AG09309 (cell line): Measurements from ENCODE around the gene RIN3.

Source experiments
- DNase-seq: peaks from one replicate; pipeline ENCODE4 v3.0.0-alpha.2; 2010; ENCODE audit warnings: low read depth
- H3K4me3 ChIP-seq: 2 replicates; pipeline ENCODE4 v1.5.1; 2011; ENCODE audit warnings: mild to moderate bottlenecking, low read depth, low read length, moderate library complexity; ENCODE audit not compliant: control insufficient read depth
- CTCF ChIP-seq: IDR thresholded peaks from 2 replicates; pipeline ENCODE4 v1.5.1; 2011; ENCODE audit warnings: mild to moderate bottlenecking, low read depth, low read length, inconsistent platforms; ENCODE audit not compliant: insufficient read depth, control insufficient read depth; ENCODE audit errors: missing control alignments

Gene RIN3

DNA sequence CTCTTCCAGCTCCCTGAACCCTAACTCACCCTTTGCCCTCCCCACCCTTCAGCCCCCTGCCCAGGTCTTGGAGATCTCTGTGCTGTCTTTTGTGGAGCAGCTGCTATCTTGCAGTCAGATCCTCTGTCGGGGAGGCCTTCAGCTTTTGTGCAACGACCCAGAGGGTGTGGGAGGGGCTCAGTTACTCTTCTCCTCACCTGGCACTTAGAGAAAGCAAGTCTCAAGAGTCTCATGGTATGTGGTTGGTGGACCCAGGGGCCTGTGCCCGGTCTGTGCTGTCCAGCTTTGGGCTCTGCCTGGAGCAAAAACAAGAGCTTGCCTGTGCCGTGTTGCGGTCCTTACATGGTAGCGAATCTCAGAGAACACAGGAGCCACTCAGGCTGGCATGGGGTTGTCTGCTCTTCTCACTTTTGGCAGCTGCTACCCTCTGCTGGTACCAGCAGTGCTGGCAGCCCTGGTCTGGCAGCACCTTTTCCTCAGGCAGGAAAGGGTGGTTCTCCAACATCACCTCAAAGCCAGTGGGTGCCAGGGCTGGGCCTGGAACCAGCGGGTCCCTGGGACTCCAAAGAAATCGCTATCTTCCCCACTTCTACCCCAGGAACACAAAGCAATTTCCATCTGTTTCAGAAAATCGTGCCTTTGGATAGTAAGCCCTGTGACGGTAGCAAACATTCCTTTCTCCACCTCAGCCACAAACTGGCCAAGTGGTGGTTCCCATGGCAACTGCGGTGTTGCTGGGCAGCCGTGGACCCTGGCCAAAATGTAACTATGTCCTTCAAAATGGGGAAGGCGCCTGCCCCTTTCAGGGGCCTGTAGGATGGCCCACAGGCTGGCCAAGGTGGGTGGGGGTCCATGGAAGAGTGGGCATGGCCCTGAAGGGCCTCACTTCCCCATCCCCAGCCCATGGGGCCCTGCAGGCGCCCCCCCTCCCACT, 90.0 kb downstream of the RIN3 start:
- peak; percentile 42 for TF ChIP-seq CTCF
- DNase-seq, result peak; percentile 78
- H3K4me3 ChIP-seq, result no peak overlapping the region

DNA sequence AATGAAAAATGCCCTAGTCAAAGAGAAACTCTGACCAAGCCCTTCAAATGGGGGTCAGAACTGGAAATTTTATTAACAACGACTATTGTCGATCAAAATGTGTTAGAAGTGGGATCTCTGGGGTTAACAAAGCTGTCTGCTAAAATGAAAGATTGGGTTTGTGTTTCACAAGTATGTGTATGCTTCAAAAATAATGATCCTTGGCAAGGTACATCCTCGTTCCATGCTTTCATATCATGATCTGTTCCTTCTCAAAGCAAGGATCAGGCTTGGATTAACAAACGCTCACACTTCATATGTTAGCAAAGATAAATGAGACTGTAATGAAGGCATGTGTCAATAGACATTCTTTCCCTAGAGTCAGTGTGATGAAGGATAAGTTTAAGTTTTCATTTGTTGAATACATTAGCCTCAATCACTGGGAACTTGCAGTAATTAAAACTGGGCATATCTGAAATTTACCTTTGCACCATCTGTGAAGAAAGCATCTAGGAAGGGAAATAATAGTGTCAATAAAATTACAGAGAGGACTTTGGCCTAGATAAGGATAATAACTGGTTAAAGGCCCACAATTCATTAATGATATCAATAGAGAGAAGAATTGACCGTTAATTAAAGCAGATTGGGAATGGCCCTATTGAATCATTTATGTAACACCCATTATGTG, 91.8 kb downstream of the RIN3 start:
- no peak for TF ChIP-seq CTCF
- no peak for DNase-seq
- H3K4me3 ChIP-seq, result no peak overlapping the region

- DNase-seq, result no peak
- no peak for TF ChIP-seq CTCF
- H3K4me3 ChIP-seq, result no peak overlapping the region
Observed at GRCh38 chr14:92607251-92607650, 93.7 kb downstream of the RIN3 start.

DNA sequence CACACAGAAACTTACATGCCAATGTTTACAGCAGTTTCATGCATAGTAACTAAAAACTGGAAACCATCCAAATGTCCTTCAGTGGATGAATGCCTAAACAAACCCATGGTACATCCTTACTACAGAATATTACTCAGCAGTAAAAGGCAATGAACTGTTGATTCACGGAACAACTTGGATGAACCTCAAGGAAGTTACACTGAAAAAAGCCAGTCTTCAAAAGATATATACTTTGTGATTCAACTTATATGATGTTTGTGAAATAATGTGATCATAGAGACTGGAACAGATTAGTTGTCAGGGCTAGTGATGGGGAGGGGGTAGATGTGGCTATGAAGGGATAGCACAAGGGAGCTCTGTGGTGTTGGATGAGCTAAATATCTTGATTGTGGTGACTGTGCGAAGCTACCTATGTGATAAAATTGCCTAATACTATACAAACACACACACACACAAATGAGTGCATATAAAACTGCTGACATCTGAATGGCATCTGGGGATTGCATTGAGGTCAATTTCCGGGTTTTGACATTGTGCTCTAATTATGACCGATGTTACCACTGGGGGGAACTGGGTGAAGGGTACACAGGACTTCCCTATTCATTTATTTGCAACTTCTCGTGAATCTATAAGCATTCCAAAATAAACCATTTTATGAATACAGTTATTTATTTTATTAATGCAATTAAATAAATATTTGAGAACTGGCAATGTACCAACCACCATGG, 94.3 kb downstream of the RIN3 start:
- no peak overlapping the region for H3K4me3 ChIP-seq
- peak; percentile 52 for DNase-seq
- TF ChIP-seq CTCF, result no peak

DNA sequence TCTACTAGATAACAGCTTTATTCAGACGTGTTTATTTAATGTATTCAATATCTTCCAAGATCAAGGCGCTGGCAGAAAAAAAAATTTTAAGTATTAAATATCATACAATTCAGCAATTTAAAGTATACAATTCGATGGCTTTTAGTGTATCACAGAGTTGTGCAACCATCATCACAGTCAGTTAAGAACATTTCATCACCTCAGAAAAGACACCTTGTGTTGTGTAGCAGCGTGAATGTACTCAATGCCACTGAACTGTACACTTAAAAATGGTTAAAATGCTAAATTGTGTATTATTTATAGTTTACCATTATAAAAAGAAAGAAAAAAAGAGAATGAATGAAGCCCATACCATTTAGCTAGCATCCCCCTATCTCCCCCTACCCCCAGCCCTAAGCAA, 96.4 kb downstream of the RIN3 start:
- DNase-seq, result no peak
- no peak overlapping the region for H3K4me3 ChIP-seq
- TF ChIP-seq CTCF, result no peak

GRCh38 chr14:92610849-92611271, 97.3 kb downstream of the RIN3 start:
- no peak overlapping the region for H3K4me3 ChIP-seq
- no peak for TF ChIP-seq CTCF
- DNase-seq, result no peak
